H1 (cell line): ENCODE results near the gene LRRC27. TPM values are rescaled to one million over a fixed set of nuclear protein-coding genes. Genes with fewer than 3 reads are reported as not detected.

ENCODE experiments used
- CTCF ChIA-PET: fragments of 300-600 bp; sonication (Branson Sonifier 250); formaldehyde crosslinking; loops from one replicate; lab custom pipeline; 2021; ENCODE audit not compliant: partially characterized antibody; lab: Charles Lee
- POLR2A ChIA-PET: fragments of 300-600 bp; sonication (Branson Sonifier 250); formaldehyde crosslinking; loops from one replicate; lab custom pipeline; 2021; ENCODE audit warnings: inconsistent platforms; ENCODE audit not compliant: partially characterized antibody; lab: Charles Lee
- DNase-seq, 2 experiments: peaks; one replicate each; pipeline versions ENCODE4 v3.0.0 to v3.0.0-alpha.2; 2010 to 2022; ENCODE audit warnings: low spot score in 2 of 2, low read depth in 1 of 2, mixed read lengths in 1 of 2
- FAIRE-seq: peaks from 2 replicates; lab custom pipeline; 2011; peaks lifted over from hg19 to GRCh38; lab: Jason Lieb, UNC
- H2AFZ ChIP-seq: 2 replicates; pipeline ENCODE4 v1.8.1; 2012; ENCODE audit warnings: low read length, inconsistent platforms
- H2AK5ac ChIP-seq: 2 replicates; pipeline ENCODE4 v1.6.1; 2013; ENCODE audit warnings: low read depth, low read length
- H2BK120ac ChIP-seq: replicated peaks from 2 replicates; pipeline ENCODE3; 2013; ENCODE audit warnings: low read depth, low read length, inconsistent platforms
- H2BK12ac ChIP-seq: 2 replicates; pipeline ENCODE4 v1.6.1; 2013; ENCODE audit warnings: low read depth, low read length
- H2BK15ac ChIP-seq: 2 replicates; pipeline ENCODE4 v1.6.1; 2013; ENCODE audit warnings: low read length
- H2BK20ac ChIP-seq: 2 replicates; pipeline ENCODE4 v1.6.1; 2013; ENCODE audit warnings: low read length
- H2BK5ac ChIP-seq: 2 replicates; pipeline ENCODE4 v1.6.1; 2013; ENCODE audit warnings: low read depth, low read length
- H3K14ac ChIP-seq: 2 replicates; pipeline ENCODE4 v1.6.1; 2013; ENCODE audit warnings: inconsistent platforms; ENCODE audit not compliant: insufficient read length
- H3K18ac ChIP-seq: 2 replicates; pipeline ENCODE4 v1.6.1; 2013; ENCODE audit warnings: low read length; ENCODE audit errors: extremely low read depth
- H3K23ac ChIP-seq: 2 replicates; pipeline ENCODE4 v1.6.1; 2013; ENCODE audit warnings: inconsistent platforms; ENCODE audit not compliant: insufficient read length
- H3K23me2 ChIP-seq: 2 replicates; pipeline ENCODE4 v1.6.1; 2013; ENCODE audit warnings: low read depth, low read length
- H3K27ac ChIP-seq: 2 replicates; pipeline ENCODE4 v1.6.1; 2011; ENCODE audit warnings: low read depth, low read length, inconsistent platforms
- H3K27me3 ChIP-seq, 4 experiments: replicated peaks in 1 of 4; 1 replicate in 1 of 4; 2 replicates in 3 of 4; pipeline versions ENCODE4 v1.6.1 to v1.8.1; 2011 to 2013; ENCODE audit warnings: low read length in 3 of 4, mild to moderate bottlenecking in 3 of 4, inconsistent platforms in 2 of 4, mixed read lengths in 2 of 4, moderate library complexity in 1 of 4; ENCODE audit not compliant: control insufficient read depth in 3 of 4, insufficient read depth in 3 of 4; ENCODE audit errors: extremely low read depth in 1 of 4
- H3K36me3 ChIP-seq, 4 experiments: 2 replicates each; pipeline versions ENCODE4 v1.6.1 to v1.8.1; 2011 to 2013; ENCODE audit warnings: mild to moderate bottlenecking in 4 of 4, low read length in 3 of 4, moderate library complexity in 2 of 4, control low read depth in 1 of 4, inconsistent platforms in 1 of 4; ENCODE audit not compliant: insufficient read depth in 4 of 4, control insufficient read depth in 2 of 4
- H3K4ac ChIP-seq: replicated peaks from 2 replicates; pipeline ENCODE3; 2013; ENCODE audit warnings: low read length, low read depth, mixed read lengths, inconsistent platforms; ENCODE audit not compliant: insufficient read length
- H3K4me1 ChIP-seq, 4 experiments: replicated peaks in 1 of 4; 1 replicate in 1 of 4; 2 replicates in 3 of 4; pipeline versions ENCODE4 v1.6.1 to v1.8.1; 2011 to 2013; ENCODE audit warnings: low read length in 3 of 4, inconsistent platforms in 2 of 4, mixed read lengths in 1 of 4; ENCODE audit not compliant: insufficient read depth in 4 of 4, control insufficient read depth in 3 of 4
- H3K4me2 ChIP-seq, 2 experiments: 2 replicates each; pipeline versions ENCODE4 v1.6.1 to v1.8.1; 2011 to 2013; ENCODE audit warnings: low read depth in 2 of 2, low read length in 2 of 2, control low read depth in 1 of 2, inconsistent platforms in 1 of 2, mild to moderate bottlenecking in 1 of 2; ENCODE audit not compliant: insufficient read depth in 1 of 2
- H3K4me3 ChIP-seq, 4 experiments: fragments of 200-600, 300-600 bp in 1 of 4; sonication (generic), shearing (Covaris generic), sonication (Bioruptor Twin) in 1 of 4; 2 replicates each; pipeline versions ENCODE4 v1.5.1 to v1.8.1; 2011 to 2016; ENCODE audit warnings: low read length in 4 of 4, low read depth in 3 of 4, control low read depth in 2 of 4, inconsistent platforms in 2 of 4, mild to moderate bottlenecking in 2 of 4, mixed read lengths in 1 of 4, moderate library complexity in 1 of 4; ENCODE audit not compliant: insufficient read depth in 2 of 4; ENCODE audit errors: extremely low read depth in 1 of 4
- H3K56ac ChIP-seq: replicated peaks from 2 replicates; pipeline ENCODE3; 2013; ENCODE audit warnings: low read depth, mild to moderate bottlenecking, mixed read lengths, low read length, inconsistent platforms; ENCODE audit not compliant: insufficient read length
- H3K79me1 ChIP-seq: 2 replicates; pipeline ENCODE4 v1.6.1; 2013; ENCODE audit warnings: low read depth, low read length, control low read depth
- H3K79me2 ChIP-seq, 2 experiments: 2 replicates each; pipeline versions ENCODE4 v1.6.1 to v1.8.1; 2012 to 2013; ENCODE audit warnings: low read length in 2 of 2, mild to moderate bottlenecking in 2 of 2, inconsistent platforms in 1 of 2; ENCODE audit not compliant: insufficient read depth in 2 of 2, control insufficient read depth in 1 of 2
- H3K9ac ChIP-seq, 4 experiments: replicated peaks in 1 of 4; 1 replicate in 1 of 4; 2 replicates in 3 of 4; pipeline versions ENCODE4 v1.6.1 to v1.8.1; 2011 to 2013; ENCODE audit warnings: low read depth in 3 of 4, low read length in 3 of 4, control low read depth in 2 of 4, mild to moderate bottlenecking in 2 of 4, moderate library complexity in 2 of 4, inconsistent platforms in 1 of 4; ENCODE audit errors: extremely low read depth in 1 of 4
- H3K9me3 ChIP-seq, 2 experiments: 2 replicates each; pipeline versions ENCODE4 v1.6.1 to v1.8.1; 2012 to 2013; ENCODE audit warnings: mild to moderate bottlenecking in 2 of 2, moderate library complexity in 2 of 2, control low read depth in 1 of 2, inconsistent platforms in 1 of 2, low read depth in 1 of 2, low read length in 1 of 2, mixed read lengths in 1 of 2; ENCODE audit not compliant: insufficient read depth in 2 of 2
- H4K20me1 ChIP-seq, 2 experiments: replicated peaks in 1 of 2; 2 replicates each; pipeline versions ENCODE3 to v1.8.1; 2011 to 2013; ENCODE audit warnings: inconsistent platforms in 2 of 2, low read length in 2 of 2, mild to moderate bottlenecking in 1 of 2; ENCODE audit not compliant: insufficient read depth in 2 of 2, control insufficient read depth in 1 of 2
- H4K5ac ChIP-seq: 2 replicates; pipeline ENCODE4 v1.6.1; 2013; ENCODE audit warnings: low read length, low read depth, mixed read lengths, inconsistent platforms; ENCODE audit not compliant: insufficient read length
- H4K8ac ChIP-seq: 2 replicates; pipeline ENCODE4 v1.8.0; 2013; ENCODE audit warnings: mild to moderate bottlenecking, moderate library complexity, low read length, inconsistent platforms; ENCODE audit not compliant: insufficient read depth; ENCODE audit errors: extremely low read depth
- H4K91ac ChIP-seq: replicated peaks from 2 replicates; pipeline ENCODE3; 2013; ENCODE audit warnings: low read length, mixed read lengths, inconsistent platforms; ENCODE audit not compliant: insufficient read length
- CBX5 ChIP-seq: fragments of 300-800, 300-1000 bp; sonication (generic); IDR thresholded peaks from 2 replicates; pipeline ENCODE4 v1.7.1; 2016; ENCODE audit warnings: antibody characterized with exemption, low read length, low read depth
- WGBS, 2 experiments: shearing (Covaris generic) in 1 of 2; methylation state at CpG; one replicate each; pipeline versions ENCODE4 v1.1.6 to v1.1.7; 2013 to 2015; ENCODE audit warnings: low lambda C conversion rate in 2 of 2, mixed read lengths in 2 of 2, inconsistent platforms in 1 of 2, low coverage in 1 of 2, missing lambda C conversion rate in 1 of 2; ENCODE audit not compliant: insufficient replicate concordance in 2 of 2, insufficient coverage in 1 of 2, insufficient read length in 1 of 2; ENCODE audit errors: extremely low coverage in 1 of 2, missing lambda C conversion rate in 1 of 2; 5-methylcytosine and 5-hydroxymethylcytosine counted together
- polyA plus RNA-seq, 7 experiments: library from polyadenylated mRNA; depleted of rRNA in 3 of 7; stranded (reverse) in 5 of 7; unstranded in 2 of 7; fragments of >200 nt in 5 of 7; fragments of 200-250 nt in 2 of 7; gene quantifications; 1 replicate in 5 of 7; 2 replicates in 1 of 7; 4 replicates in 1 of 7; pipeline versions ENCODE4 v1.2.1 to v1.2.3, GENCODE V29; 2011 to 2013; ENCODE audit warnings: missing spikeins in 2 of 7, mixed read lengths in 2 of 7
- total RNA-seq: library from RNA; stranded (reverse); fragmentation: NEBNext Ultra II Directional; extraction: Animal tissue kit (Norgen Biotek cat#: 25700); gene quantifications from 2 replicates; pipeline ENCODE4 v1.2.1, GENCODE V29; 2021

Gene LRRC27
- total and polyA plus RNA-seq, 2 of the 8 experiments (the other 6 are each of a cell fraction or from before 2014, with no cell fraction given), result 1.2 to 3.8 TPM

DNA sequence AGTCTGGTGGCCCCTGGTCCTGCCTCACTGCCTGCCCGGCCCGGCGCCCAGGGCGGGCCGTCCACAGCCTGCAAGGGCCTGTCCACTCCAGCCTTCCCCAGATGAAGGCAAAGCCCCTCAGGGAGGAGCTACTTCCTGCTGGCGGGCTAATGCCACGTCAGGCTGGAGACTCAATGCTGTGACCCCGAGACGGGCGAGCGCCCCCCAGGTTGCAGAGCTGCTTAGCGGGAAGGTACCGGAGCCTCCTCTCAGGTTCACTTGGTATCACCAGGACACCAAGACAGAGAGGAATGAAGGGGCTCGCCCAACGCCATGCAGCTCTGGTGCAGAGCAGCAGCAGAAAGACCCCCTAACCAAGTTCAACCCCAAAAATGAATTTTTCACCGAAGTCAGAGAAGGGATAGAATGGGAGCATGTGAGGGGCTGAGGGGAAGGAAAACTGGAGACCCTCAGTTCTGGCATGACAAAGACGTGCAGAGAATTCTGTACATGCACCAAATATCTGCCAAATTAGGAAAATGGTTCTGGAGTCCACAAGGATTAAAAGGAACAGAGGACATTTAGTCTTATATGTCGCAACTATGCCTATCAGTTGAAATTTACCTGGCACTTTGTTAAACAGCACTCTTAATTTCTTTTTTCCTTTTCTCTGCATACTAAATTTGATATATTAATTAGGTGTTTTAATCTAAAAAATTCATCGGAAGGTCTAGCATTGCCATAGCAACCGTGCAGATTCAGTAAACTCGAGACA, 27.1 kb upstream of the LRRC27 start:
- no peak overlapping the region for H3K14ac ChIP-seq
- no peak overlapping the region for H3K4me3 ChIP-seq
- TF ChIP-seq CBX5, result no peak

More for the DNA sequence above, 27.1 kb upstream of the LRRC27 start:
- peaks cover 0 to 1% of the 10 kb centered on the region in 2 experiments for H4K20me1 ChIP-seq
- no peak overlapping the region for H3K4me2 ChIP-seq
- no peak overlapping the region for H3K56ac ChIP-seq
- H2BK12ac ChIP-seq, result no peak overlapping the region
- no peak overlapping the region for H4K5ac ChIP-seq
- peaks cover 10 to 13% of the 10 kb centered on the region in 2 experiments for H3K9me3 ChIP-seq
- H3K27me3 ChIP-seq, result peaks cover 17 to 32% (median 30%) of the 10 kb centered on the region in 4 experiments; a peak in 6 of 7 replicates
- no peak overlapping the region for H3K23ac ChIP-seq
- peaks cover 13% of the 10 kb centered on the region; the same call in 1 of the 2 replicates for H3K23me2 ChIP-seq
- H4K91ac ChIP-seq, result no peak overlapping the region
- no peak overlapping the region for H3K4ac ChIP-seq
- DNase-seq (no peak), FAIRE-seq (no peak)
- no peak overlapping the region for H3K9ac ChIP-seq
- no peak overlapping the region for H2AK5ac ChIP-seq
- no peak overlapping the region for H3K18ac ChIP-seq
- ChIA-PET POLR2A (no interaction called here), CTCF (no interaction called here)
- H2BK20ac ChIP-seq, result no peak overlapping the region
- no peak overlapping the region for H2BK5ac ChIP-seq
- H2BK120ac ChIP-seq, result no peak overlapping the region
- H3K79me1 ChIP-seq, result no peaks in the 10 kb centered on the region
- WGBS, 2 experiments, result 88% methylated on average over 21 of the region's 21 CpGs; no CpG with 5 or more reads in 1 of the 2 experiments
- H4K8ac ChIP-seq, result no peak overlapping the region
- H3K27ac ChIP-seq, result no peak overlapping the region
- H2BK15ac ChIP-seq, result no peak overlapping the region
- H2AFZ ChIP-seq, result no peak overlapping the region
- peaks cover 1 to 9% (median 4%) of the 10 kb centered on the region in 4 experiments; a peak in 5 of 7 replicates for H3K4me1 ChIP-seq
- no peaks in the 10 kb centered on the region for H3K36me3 ChIP-seq
- H3K79me2 ChIP-seq, result no peaks in the 10 kb centered on the region
